ENCODE measurements around the gene DLK2. TPM values are rescaled to one million over a fixed set of nuclear protein-coding genes. Genes with fewer than 3 reads are reported as not detected.
A peak's percentile ranks its signal among the peaks of the same experiment; 100 is the strongest.
"Not testable (repeated sequence)": the region's sequence is repeated elsewhere in the genome, so short reads cannot be mapped to it uniquely, and the experiment has no call there.

The DLK2 gene
- total RNA-seq, 1 donor from 2014 or later, result 0.18 TPM

- peaks cover 12% of the 10 kb centered on the region for H3K27me3 Mint-ChIP-seq (ENCODE audit: unreplicated experiment)
- peaks cover 46% of the 10 kb centered on the region for H3K36me3 Mint-ChIP-seq (ENCODE audit: low read depth, unreplicated experiment)
- no peaks in the 10 kb centered on the region for H3K9me3 Mint-ChIP-seq (ENCODE audit: unreplicated experiment)
- TF ChIP-seq CTCF (IDR thresholded peaks at IDR 0.05; ENCODE audit: unreplicated experiment), result no peak
- no peak for DNase-seq (ENCODE audit: low spot score)
- no peak overlapping the region for H3K4me3 Mint-ChIP-seq (ENCODE audit: unreplicated experiment)
- peak overlapping the region; percentile 50 for H3K27ac Mint-ChIP-seq (ENCODE audit: unreplicated experiment)
- peaks cover 24% of the 10 kb centered on the region for H3K4me1 Mint-ChIP-seq (ENCODE audit: unreplicated experiment)
Measured at GRCh38 chr6:43499028-43499815, 43.9 kb upstream of the DLK2 start.

DNA sequence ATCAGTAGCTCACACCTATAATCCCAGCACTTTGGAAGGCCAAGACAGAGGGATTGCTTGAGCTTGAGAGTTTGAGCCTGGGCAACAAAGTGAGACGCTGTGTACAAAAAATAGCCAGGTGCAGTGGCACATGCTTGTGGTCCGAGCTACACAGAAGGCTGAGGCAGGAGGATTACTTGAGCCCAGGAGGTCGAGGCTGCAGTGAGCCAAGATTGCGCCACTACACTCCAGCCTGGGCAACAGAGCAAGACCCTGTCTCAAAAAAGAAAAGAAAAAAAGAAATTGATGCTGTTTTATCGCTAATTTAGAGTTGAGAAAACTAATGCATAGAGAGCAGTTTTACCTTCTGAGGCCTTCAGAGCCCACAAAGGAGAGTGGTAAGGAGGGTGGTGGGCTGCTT, 42.9 kb upstream of the DLK2 start:
- DNase-seq (ENCODE audit: low spot score); H3K4me3 Mint-ChIP-seq (ENCODE audit: unreplicated experiment); H3K27ac Mint-ChIP-seq (ENCODE audit: unreplicated experiment); H3K9me3 Mint-ChIP-seq (ENCODE audit: unreplicated experiment): not testable (repeated sequence)
- peaks cover 30% of the 10 kb centered on the region for H3K4me1 Mint-ChIP-seq (ENCODE audit: unreplicated experiment)
- peaks cover 40% of the 10 kb centered on the region for H3K36me3 Mint-ChIP-seq (ENCODE audit: low read depth, unreplicated experiment)
- H3K27me3 Mint-ChIP-seq (ENCODE audit: unreplicated experiment), result peaks cover 12% of the 10 kb centered on the region

- H3K4me1 Mint-ChIP-seq (ENCODE audit: unreplicated experiment), result peaks cover 33% of the 10 kb centered on the region
- no peak overlapping the region for H3K4me3 Mint-ChIP-seq (ENCODE audit: unreplicated experiment)
- TF ChIP-seq CTCF (IDR thresholded peaks at IDR 0.05; ENCODE audit: unreplicated experiment), result no peak
Measured at GRCh38 chr6:43497689-43498088, 42.3 kb upstream of the DLK2 start.

DNA sequence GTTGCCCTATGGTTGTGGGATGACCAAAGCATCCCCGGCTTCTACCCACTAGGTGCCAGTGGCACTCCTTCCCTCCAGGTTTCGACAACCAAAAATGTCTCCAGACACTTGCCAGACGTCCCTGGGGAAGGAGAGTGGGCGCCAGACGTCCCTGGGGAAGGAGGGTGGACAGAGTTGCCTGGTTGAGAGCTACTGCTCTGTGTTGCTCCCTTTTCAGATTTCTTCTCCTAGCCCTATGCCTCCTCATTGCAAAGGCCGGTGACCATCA, 41.7 kb upstream of the DLK2 start:
- no peak overlapping the region for H3K4me3 Mint-ChIP-seq (ENCODE audit: unreplicated experiment)
- TF ChIP-seq CTCF (IDR thresholded peaks at IDR 0.05; ENCODE audit: unreplicated experiment), result no peak
- DNase-seq (ENCODE audit: low spot score), result no peak
- peaks cover 32% of the 10 kb centered on the region for H3K36me3 Mint-ChIP-seq (ENCODE audit: low read depth, unreplicated experiment)
- no peak overlapping the region for H3K27ac Mint-ChIP-seq (ENCODE audit: unreplicated experiment)
- no peaks in the 10 kb centered on the region for H3K9me3 Mint-ChIP-seq (ENCODE audit: unreplicated experiment)
- H3K4me1 Mint-ChIP-seq (ENCODE audit: unreplicated experiment), result peaks cover 33% of the 10 kb centered on the region
- peaks cover 11% of the 10 kb centered on the region for H3K27me3 Mint-ChIP-seq (ENCODE audit: unreplicated experiment)

More at GRCh38 chr6:43497689-43498088, 42.3 kb upstream of the DLK2 start:
- Mint-ChIP-seq H3K36me3 (ENCODE audit: low read depth, unreplicated experiment) (peaks cover 37% of the 10 kb centered on the region), H3K9me3 (ENCODE audit: unreplicated experiment) (no peaks in the 10 kb centered on the region), H3K27me3 (ENCODE audit: unreplicated experiment) (peaks cover 11% of the 10 kb centered on the region), H3K27ac (ENCODE audit: unreplicated experiment) (no peak overlapping the region)
- DNase-seq (ENCODE audit: low spot score), result no peak

- Mint-ChIP-seq H3K27me3 (ENCODE audit: unreplicated experiment) (peaks cover 11% of the 10 kb centered on the region), H3K4me3 (ENCODE audit: unreplicated experiment) (no peak overlapping the region), H3K27ac (ENCODE audit: unreplicated experiment) (no peak overlapping the region), H3K4me1 (ENCODE audit: unreplicated experiment) (peaks cover 33% of the 10 kb centered on the region), H3K9me3 (ENCODE audit: unreplicated experiment) (no peaks in the 10 kb centered on the region), H3K36me3 (ENCODE audit: low read depth, unreplicated experiment) (peaks cover 27% of the 10 kb centered on the region)
- no peak for DNase-seq (ENCODE audit: low spot score)
- TF ChIP-seq CTCF (IDR thresholded peaks at IDR 0.05; ENCODE audit: unreplicated experiment), result no peak
Measured at GRCh38 chr6:43496370-43497128, 41.2 kb upstream of the DLK2 start.

Data from endothelial cell (in vitro differentiated cells).